ENCODE data around the gene PCDHB14.
A peak's percentile ranks its signal among the peaks of the same experiment; 100 is the strongest.

The PCDHB14 gene

DNA sequence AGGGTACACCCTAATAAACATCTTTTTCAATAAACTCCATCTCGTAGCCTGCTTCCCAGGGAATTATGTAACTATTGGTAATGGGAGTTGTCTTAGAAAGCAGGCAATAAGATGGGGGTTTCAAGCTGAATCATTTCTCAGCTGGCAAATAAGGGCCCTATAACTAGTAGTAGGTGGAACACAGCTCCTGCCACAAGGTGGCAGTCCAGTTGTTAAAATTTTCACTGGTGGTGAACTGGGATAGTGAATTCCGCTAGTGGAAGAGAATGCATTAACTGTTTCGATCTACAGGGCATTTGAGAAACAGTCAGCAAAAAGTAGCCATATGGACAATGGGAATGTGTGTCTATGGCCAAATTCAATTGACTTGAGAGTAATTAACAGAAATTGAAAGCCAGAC, 49.8 kb downstream of the PCDHB14 start:
- Histone ChIP-seq H3K4me1 (no peaks in the 10 kb centered on the region), H3K9me3 (peaks cover 2% of the 10 kb centered on the region), H3K36me3 (no peaks in the 10 kb centered on the region), H3K4me3 (ENCODE audit: low read depth, low read length) (no peak overlapping the region), H3K27me3 (no peaks in the 10 kb centered on the region; the same call in 1 of the 2 replicates)
- DNase-seq, result peak; percentile 42
- peak; percentile 66 for TF ChIP-seq CTCF (IDR thresholded peaks at IDR 0.05; ENCODE audit: low read depth, low read length)

All from BE2C (cell line).